K562 (cell line): Measurements from ENCODE around the gene SND1. TPM values are rescaled to one million over a fixed set of nuclear protein-coding genes. Genes with fewer than 3 reads are reported as not detected.

Experiments
- ATAC-seq: fragments of 200-7000 bp; cut with Tn5 transposase; 3 replicates; pipeline ENCODE4 v1.9.1; 2020; ENCODE audit warnings: moderate library complexity
- BruUV-seq: library from RNA; stranded (reverse); fragments of 400-500 nt; replicated peaks from 2 replicates; lab custom pipeline; 2021; lab: Mats Ljungman, UMichigan
- CTCF ChIA-PET: fragments of 300-600 bp; formaldehyde crosslinking; extraction: SDS; loops from one replicate; lab custom pipeline; 2021; ENCODE audit warnings: low intra/inter-chr PET ratio; lab: Yijun Ruan, JAX
- POLR2A ChIA-PET: fragments of 300-600, 350-650 bp; sonication (Branson Sonifier 250); formaldehyde crosslinking; extraction: SDS; loops from one replicate; lab custom pipeline; 2021; ENCODE audit warnings: antibody characterized with exemption, inconsistent platforms; lab: Yijun Ruan, JAX
- DNase-seq, 4 experiments: peaks; one replicate each; pipeline versions ENCODE4 v3.0.0 to v3.0.0-alpha.2; 2011 to 2018; ENCODE audit warnings: low spot score in 3 of 4, mixed read lengths in 3 of 4; ENCODE audit errors: extremely low read depth in 1 of 4
- FAIRE-seq: peaks from 2 replicates; lab custom pipeline; 2011; peaks lifted over from hg19 to GRCh38; lab: Jason Lieb, UNC
- H2AFZ ChIP-seq: 2 replicates; pipeline ENCODE4 v1.6.0; 2011; ENCODE audit warnings: low read depth, low read length, control low read depth, inconsistent platforms
- H3K27ac ChIP-seq: fragments of 200-600 bp; 3 replicates; pipeline ENCODE4 v1.8.0; 2011; ENCODE audit warnings: low read depth, mild to moderate bottlenecking, control low read depth, inconsistent platforms, low read length, moderate library complexity, mixed read lengths; ENCODE audit errors: extremely low read depth
- H3K27me3 ChIP-seq, 2 experiments: fragments of 300-600 bp in 1 of 2; 2 replicates in 1 of 2; 3 replicates in 1 of 2; pipeline versions ENCODE4 v1.6.0 to v1.8.0; 2011; ENCODE audit warnings: inconsistent platforms in 2 of 2, low read length in 2 of 2, mild to moderate bottlenecking in 1 of 2, mixed read lengths in 1 of 2, moderate library complexity in 1 of 2; ENCODE audit not compliant: control insufficient read depth in 2 of 2, insufficient read depth in 2 of 2
- H3K36me3 ChIP-seq: fragments of 300-600 bp; 3 replicates; pipeline ENCODE4 v1.8.0; 2011; ENCODE audit warnings: mild to moderate bottlenecking, low read length, inconsistent platforms; ENCODE audit not compliant: control insufficient read depth, insufficient read depth
- H3K4me1 ChIP-seq, 2 experiments: fragments of 200-600 bp in 1 of 2; replicated peaks in 1 of 2; 2 replicates in 1 of 2; 3 replicates in 1 of 2; pipeline versions ENCODE4 v1.5.1 to v1.8.0; 2011; ENCODE audit warnings: inconsistent platforms in 2 of 2, low read length in 2 of 2, mild to moderate bottlenecking in 1 of 2, mixed read lengths in 1 of 2, moderate library complexity in 1 of 2; ENCODE audit not compliant: control insufficient read depth in 2 of 2, insufficient read depth in 2 of 2
- H3K4me2 ChIP-seq: 2 replicates; pipeline ENCODE4 v1.6.1; 2011; ENCODE audit warnings: low read length, control low read depth, inconsistent platforms, mixed read lengths; ENCODE audit not compliant: insufficient read depth
- H3K4me3 ChIP-seq: fragments of 200-600 bp; sonication (generic), shearing (Covaris generic); 2 replicates; pipeline ENCODE4 v1.5.1; 2016; ENCODE audit warnings: control low read depth, inconsistent platforms
- H3K79me2 ChIP-seq: fragments of 200-600 bp; 3 replicates; pipeline ENCODE4 v1.8.0; 2011; ENCODE audit warnings: low read length, inconsistent platforms; ENCODE audit not compliant: control insufficient read depth, insufficient read depth
- H3K9ac ChIP-seq, 2 experiments: 2 replicates each; pipeline versions ENCODE4 v1.6.0 to v1.6.1; 2011; ENCODE audit warnings: low read depth in 2 of 2, low read length in 2 of 2, control low read depth in 1 of 2, inconsistent platforms in 1 of 2, mild to moderate bottlenecking in 1 of 2, mixed read lengths in 1 of 2; ENCODE audit not compliant: insufficient read depth in 1 of 2
- H3K9me1 ChIP-seq: one replicate; pipeline ENCODE4 v1.6.0; 2011; ENCODE audit warnings: inconsistent platforms, mild to moderate bottlenecking, low read length, moderate library complexity; ENCODE audit not compliant: control insufficient read depth, insufficient read depth
- H3K9me3 ChIP-seq: replicated peaks from 2 replicates; pipeline ENCODE4 v1.5.1; 2011; ENCODE audit warnings: low read depth, low read length, inconsistent platforms; ENCODE audit not compliant: control insufficient read depth, insufficient read depth
- H4K20me1 ChIP-seq: replicated peaks from 2 replicates; pipeline ENCODE4 v1.6.1; 2011; ENCODE audit warnings: low read length, inconsistent platforms, mixed read lengths; ENCODE audit not compliant: control insufficient read depth, insufficient read depth
- ATF1 ChIP-seq, 2 experiments: fragments of 450-650 bp in 1 of 2; IDR thresholded peaks; 2 replicates each; pipeline ENCODE4 v1.6.1; 2016; ENCODE audit warnings: missing compliant biosample characterization in 1 of 2, missing genetic modification characterization in 1 of 2
- CAMTA2 ChIP-seq: fragments of 250-450 bp; sonication (Bioruptor Pico); conservative IDR thresholded peaks from 2 replicates; pipeline ENCODE4 v1.5.1; 2022
- CCAR2 ChIP-seq: fragments of 200-400 bp; formaldehyde crosslinking; IDR thresholded peaks from 2 replicates; pipeline ENCODE4 v1.6.1; 2017; ENCODE audit warnings: mild to moderate bottlenecking, low read depth, low read length
- HDAC3 ChIP-seq: fragments of 450-650 bp; IDR thresholded peaks from 2 replicates; pipeline ENCODE4 v1.6.1; 2018; ENCODE audit warnings: borderline replicate concordance, mild to moderate bottlenecking, moderate library complexity; ENCODE audit not compliant: partially characterized antibody
- JUNB ChIP-seq: fragments of 450-650 bp; formaldehyde crosslinking; conservative IDR thresholded peaks from 2 replicates; pipeline ENCODE4 v1.4.0; 2020; ENCODE audit warnings: mild to moderate bottlenecking
- MCM7 ChIP-seq, 2 experiments: fragments of 450-650 bp; IDR thresholded peaks; 2 replicates each; pipeline ENCODE4 v1.6.1; 2016 to 2018
- MIER1 ChIP-seq: fragments of 450-650 bp; IDR thresholded peaks from 2 replicates; pipeline ENCODE4 v1.6.1; 2016; ENCODE audit warnings: antibody characterized with exemption, mild to moderate bottlenecking, low read depth
- PURB ChIP-seq: sonication (generic); formaldehyde crosslinking; IDR thresholded peaks from 2 replicates; pipeline ENCODE4 v1.9.0; 2021; ENCODE audit warnings: low read depth, mild to moderate bottlenecking, missing genetic modification reagents
- RHOXF2B ChIP-seq: fragments of 250-450 bp; sonication (Bioruptor Pico); conservative IDR thresholded peaks from 2 replicates; pipeline ENCODE4 v1.5.1; 2021
- SAP30 ChIP-seq: fragments of 200-600 bp; sonication (generic); IDR thresholded peaks from 2 replicates; pipeline ENCODE4 v1.6.1; 2012; ENCODE audit warnings: borderline replicate concordance, low read depth, mild to moderate bottlenecking, moderate library complexity, low read length, control low read depth, inconsistent platforms; ENCODE audit not compliant: insufficient read depth, poor library complexity, severe bottlenecking
- SMAD3 ChIP-seq: fragments of 450-650 bp; formaldehyde crosslinking; conservative IDR thresholded peaks from 2 replicates; pipeline ENCODE4 v1.4.0; 2020; ENCODE audit warnings: mild to moderate bottlenecking
- ZNF184 ChIP-seq: sonication (generic); formaldehyde crosslinking; IDR thresholded peaks from 2 replicates; pipeline ENCODE4 v1.5.0; 2020; ENCODE audit warnings: missing genetic modification reagents
- ZNF224 ChIP-seq: sonication (generic); formaldehyde crosslinking; IDR thresholded peaks from 2 replicates; pipeline ENCODE4 v1.8.0; 2022; ENCODE audit warnings: mild to moderate bottlenecking, missing genetic modification reagents
- ZNF23 ChIP-seq: fragments of 250-450 bp; sonication (Bioruptor Pico); IDR thresholded peaks from 2 replicates; pipeline ENCODE4 v1.4.0; 2020; ENCODE audit warnings: mild to moderate bottlenecking
- ZNF239 ChIP-seq: fragments of 250-450 bp; sonication (Bioruptor Pico); IDR thresholded peaks from 2 replicates; pipeline ENCODE4 v1.4.0; 2020; ENCODE audit warnings: mild to moderate bottlenecking
- WGBS: fragments of 100-300 bp; shearing (Covaris generic); methylation state at CpG from one replicate; pipeline ENCODE4 v1.1.6; 2016; ENCODE audit warnings: low coverage, mixed read lengths; ENCODE audit not compliant: insufficient coverage; ENCODE audit errors: missing lambda C conversion rate; 5-methylcytosine and 5-hydroxymethylcytosine counted together
- in situ Hi-C: fragments of 300-500 bp; cut with MboI; formaldehyde crosslinking; loops from 4 replicates; pipeline ENCODE4 v1.15.0; 2018; ENCODE audit warnings: inconsistent platforms, mixed read lengths
- intact Hi-C: fragments of 100-400 bp; cut with micrococcal nuclease; formaldehyde crosslinking; loops from 2 replicates; pipeline ENCODE4 v1.14.2; 2022
- polyA plus RNA-seq, 8 experiments: library from polyadenylated mRNA; depleted of rRNA in 4 of 8; stranded (reverse) in 5 of 8; unstranded in 3 of 8; fragments of >200 nt; fragmentation: Nextera tagmentation in 2 of 8; fragmentation: Illumina TruSeq in 1 of 8; extraction: Ambion mirVana in 2 of 8; extraction: Trizol in 1 of 8; gene quantifications; 2 replicates each; pipeline versions ENCODE4 v1.2.1 to v1.2.3, GENCODE V29; 2011 to 2014; ENCODE audit warnings: inconsistent platforms in 1 of 8, missing spikeins in 1 of 8
- total RNA-seq, 7 experiments: library from RNA; depleted of rRNA in 6 of 7; stranded (reverse); fragments of >200 nt in 6 of 7; fragmentation: Illumina TruSeq in 2 of 7; extraction: Trizol in 2 of 7; gene quantifications; 2 replicates each; pipeline versions ENCODE4 v1.2.1 to v1.2.3, GENCODE V29; 2011 to 2021; ENCODE audit warnings: low replicate concordance in 1 of 7

Gene SND1
- total and polyA plus RNA-seq, 9 of the 15 experiments (the other 6 are each of a cell fraction or from before 2014, with no cell fraction given): 46.5 to 307 (median 191) TPM

- H3K9me3 ChIP-seq: no peaks in the 10 kb centered on the region
- H3K79me2 ChIP-seq: no peaks in the 10 kb centered on the region
- DNase-seq (no peak), ATAC-seq (no peak), FAIRE-seq (no peak)
- H3K9me1 ChIP-seq: no peaks in the 10 kb centered on the region
- ChIA-PET CTCF (no interaction called here), POLR2A (interaction anchor here (0.5 to 0.7 kb wide), 3 partner anchors 15 to 136 kb away, joined by 3 read pairs; no protein-coding TSS in a partner anchor)
- no peak for TF ChIP-seq SMAD3 (CRISPR knock-in tag)
- TF ChIP-seq MCM7 (IDR thresholded peaks at IDR 0.05): 0 out of 4 replicates have a peak, but pooled peaks of 1 of the 2 experiments have one; percentile 56
- TF ChIP-seq ZNF184 (CRISPR knock-in tag): no peak
- no peak for TF ChIP-seq CCAR2
- TF ChIP-seq PURB (CRISPR knock-in tag): no peak
- TF ChIP-seq ATF1 (CRISPR knock-in tag; IDR thresholded peaks at IDR 0.05): no peak
- TF ChIP-seq ATF1 (tag; IDR thresholded peaks at IDR 0.05): no peak
- in situ Hi-C loops (no loop called here), intact Hi-C loops (no loop called here)
- 0% methylated on average over 4 of the region's 4 CpGs for WGBS
- H2AFZ ChIP-seq: no peak overlapping the region
- peaks cover 0 to 12% of the 10 kb centered on the region in 2 experiments; a peak in 1 of 5 replicates for H3K4me1 ChIP-seq
- peaks cover 66 to 88% of the 10 kb centered on the region in 2 experiments; a peak in 4 of 5 replicates for H3K27me3 ChIP-seq
- peaks cover 7% of the 10 kb centered on the region; the same call in 1 of the 2 replicates for H4K20me1 ChIP-seq
- H3K9ac ChIP-seq: no peak overlapping the region
- no peak overlapping the region for H3K27ac ChIP-seq
- H3K4me3 ChIP-seq: no peak overlapping the region
- no peak overlapping the region for H3K4me2 ChIP-seq
- H3K36me3 ChIP-seq: no peaks in the 10 kb centered on the region
- no TSS peak for BruUV-seq
These were observed 461.8 kb downstream of the SND1 start for GRCh38 chr7:128113839-128114238.

- H3K4me3 ChIP-seq: no peak overlapping the region
- H3K4me1 ChIP-seq: peaks cover 0 to 12% of the 10 kb centered on the region in 2 experiments; a peak in 1 of 5 replicates
- no peak; the same call in 2 of the 3 replicates for ATAC-seq
- WGBS: 1% methylated on average over 7 of the region's 7 CpGs
- intact Hi-C loops: no loop called here
- no peaks in the 10 kb centered on the region for H3K9me1 ChIP-seq
- peaks cover 7% of the 10 kb centered on the region; the same call in 1 of the 2 replicates for H4K20me1 ChIP-seq
- H3K79me2 ChIP-seq: no peaks in the 10 kb centered on the region
- in situ Hi-C loops: no loop called here
- TF ChIP-seq CAMTA2 (no peak), ZNF23 (no peak), SAP30 (no peak), ZNF239 (no peak), ZNF224 (CRISPR knock-in tag) (no peak), MIER1 (no peak), RHOXF2B (no peak), JUNB (CRISPR knock-in tag) (no peak), HDAC3 (no peak)
- no peak overlapping the region for H2AFZ ChIP-seq
- H3K27me3 ChIP-seq: peaks cover 62 to 91% of the 10 kb centered on the region in 2 experiments; a peak in 4 of 5 replicates
- no peak for FAIRE-seq
- ChIA-PET POLR2A (interaction anchor here (0.8 to 1.1 kb wide), 2 partner anchors 12 to 14 kb away, joined by 3 to 5 read pairs; no protein-coding TSS in a partner anchor), CTCF (no interaction called here)
- no peak overlapping the region for H3K4me2 ChIP-seq
- no peak overlapping the region for H3K9ac ChIP-seq
- H3K9me3 ChIP-seq: no peaks in the 10 kb centered on the region
- H3K36me3 ChIP-seq: no peaks in the 10 kb centered on the region
- no TSS peak for BruUV-seq
- DNase-seq: no peak
- H3K27ac ChIP-seq: no peak overlapping the region
These were observed 462.8 kb downstream of the SND1 start for GRCh38 chr7:128114806-128115205.
